OCI-M2 (cell line): ENCODE results near the gene RFX3.

Source experiments
- DNase-seq: peaks from one replicate; lab custom pipeline; 2025; ENCODE audit not compliant: unreplicated experiment; lab: John Stamatoyannopoulos, UW

Gene RFX3

GRCh38 chr9:3435732-3436131 is 90.1 kb downstream of the RFX3 start:
- DNase-seq, result no peak

- no peak for DNase-seq
Measured at GRCh38 chr9:3434594-3434993, 91.2 kb downstream of the RFX3 start.

DNA sequence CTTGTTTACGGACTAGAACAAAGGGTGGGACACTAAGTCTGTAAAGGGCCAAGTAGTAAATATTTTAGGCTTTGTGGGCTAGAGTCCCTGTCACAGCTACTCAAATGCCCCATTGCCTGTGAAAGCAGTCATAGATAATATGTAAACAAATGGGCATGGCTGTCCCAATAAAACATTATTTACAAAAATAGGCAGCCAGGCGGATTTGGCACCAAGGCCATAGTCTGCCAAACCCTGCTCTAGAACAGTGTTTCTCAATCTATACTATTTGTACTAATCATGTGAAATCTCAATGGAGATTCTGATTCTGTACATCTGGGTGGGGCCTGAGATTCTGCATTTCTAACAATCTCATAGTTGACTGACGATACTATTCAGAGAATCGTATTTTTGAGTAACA is 92.0 kb downstream of the RFX3 start:
- no peak for DNase-seq

DNA sequence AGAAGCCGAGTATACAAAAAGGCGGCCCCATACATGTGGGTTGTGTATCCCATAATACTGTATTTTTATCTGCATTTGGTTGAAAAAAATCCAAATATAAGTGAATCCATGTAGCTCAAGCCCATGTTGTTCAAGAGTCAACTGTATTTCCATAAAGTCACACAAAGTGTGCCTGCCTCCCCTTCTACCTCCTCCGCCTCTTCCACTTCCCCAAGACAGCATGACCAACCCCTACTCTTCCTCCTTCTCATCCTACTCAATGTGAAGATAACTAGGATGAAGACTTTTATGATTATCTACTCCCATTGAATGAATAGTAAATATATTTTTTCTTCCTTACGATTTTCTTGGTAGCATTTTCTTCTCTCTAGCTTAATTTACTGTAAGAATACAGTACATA is 92.7 kb downstream of the RFX3 start:
- no peak for DNase-seq

GRCh38 chr9:3431890-3432289 is 93.9 kb downstream of the RFX3 start:
- no peak for DNase-seq

DNA sequence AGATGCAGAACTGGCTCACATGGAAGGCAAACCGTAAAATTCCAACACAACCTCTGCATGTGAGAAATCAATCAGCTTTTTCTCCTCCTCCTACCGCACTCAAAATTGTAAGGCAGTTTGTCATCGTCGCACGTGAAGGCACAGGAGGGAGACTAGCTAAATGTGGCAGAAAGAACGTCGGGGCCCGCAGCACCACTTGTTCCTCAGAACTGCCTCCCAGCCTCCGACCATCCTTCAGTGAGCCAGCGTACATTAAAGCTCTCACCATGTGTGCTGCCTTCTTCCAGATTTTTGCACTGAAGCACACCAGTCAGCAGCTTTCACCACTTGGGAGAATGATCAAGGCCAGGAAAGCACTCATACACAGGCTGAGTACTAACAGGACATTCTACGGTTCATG is 105.9 kb downstream of the RFX3 start:
- no peak for DNase-seq

- DNase-seq, result no peak
Measured at GRCh38 chr9:3415906-3416305, 109.9 kb downstream of the RFX3 start.

- no peak for DNase-seq
Measured at GRCh38 chr9:3413984-3414383, 111.8 kb downstream of the RFX3 start.

DNA sequence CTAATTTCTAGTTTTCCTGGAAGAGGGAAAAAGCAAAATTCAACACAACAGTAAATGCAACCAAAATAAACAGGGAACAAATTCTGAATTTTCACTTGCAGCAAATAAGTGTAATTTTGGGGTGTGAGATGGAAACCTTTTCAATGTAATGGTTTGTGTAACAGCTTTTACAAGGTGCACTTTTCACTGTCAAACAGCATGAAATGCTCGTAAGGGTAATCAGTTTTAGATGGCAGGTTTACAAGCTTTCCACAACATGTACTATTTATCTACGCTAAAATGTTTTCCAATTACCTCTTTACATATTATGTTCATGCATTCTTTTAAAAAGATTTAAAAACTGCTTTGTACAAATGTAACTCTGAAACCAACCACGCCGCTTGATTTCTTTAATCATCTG is 115.3 kb downstream of the RFX3 start:
- DNase-seq, result no peak

DNA sequence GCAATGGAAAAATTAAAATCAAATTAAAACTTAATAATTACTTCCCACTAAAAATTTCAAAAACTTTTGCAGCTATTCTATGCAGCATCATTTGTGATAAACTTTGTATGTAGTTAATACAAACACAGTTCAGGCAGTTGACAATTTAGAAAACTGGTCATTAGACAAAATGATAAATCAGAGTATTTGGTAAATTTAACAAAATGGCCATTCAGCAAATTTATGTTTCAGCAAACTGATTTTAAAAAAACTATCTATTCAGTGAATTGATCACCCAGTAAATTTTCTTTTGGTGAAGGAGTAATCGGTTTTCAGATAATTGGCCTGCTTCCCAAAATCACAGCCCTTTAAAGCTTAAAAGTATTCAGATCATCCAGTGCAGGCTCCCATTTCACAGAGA is 116.3 kb downstream of the RFX3 start:
- no peak for DNase-seq

- no peak for DNase-seq
Measured at GRCh38 chr9:3403315-3403714, 122.5 kb downstream of the RFX3 start.

- no peak for DNase-seq
Measured at GRCh38 chr9:3401221-3401954, 124.4 kb downstream of the RFX3 start.

DNA sequence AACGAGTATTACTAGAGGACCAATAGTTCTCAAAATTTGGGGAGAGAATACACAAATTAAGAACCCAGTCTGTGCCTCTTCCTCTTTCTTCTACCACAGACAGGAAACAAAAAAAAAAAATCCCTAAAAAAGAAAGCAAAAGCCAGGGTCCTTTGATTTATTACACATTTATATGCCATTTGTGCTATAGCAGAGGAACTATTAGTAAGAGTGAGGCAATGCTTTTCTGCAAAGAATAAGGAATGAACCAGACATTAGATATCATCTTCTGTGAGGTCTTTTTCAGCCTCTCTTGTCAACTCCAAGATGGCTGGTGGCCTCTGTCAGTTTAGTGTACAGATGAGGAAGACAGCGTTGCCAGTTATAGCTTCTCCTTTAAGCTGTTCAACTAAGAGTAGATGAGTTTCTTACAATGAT is 127.6 kb downstream of the RFX3 start:
- DNase-seq, result no peak

DNA sequence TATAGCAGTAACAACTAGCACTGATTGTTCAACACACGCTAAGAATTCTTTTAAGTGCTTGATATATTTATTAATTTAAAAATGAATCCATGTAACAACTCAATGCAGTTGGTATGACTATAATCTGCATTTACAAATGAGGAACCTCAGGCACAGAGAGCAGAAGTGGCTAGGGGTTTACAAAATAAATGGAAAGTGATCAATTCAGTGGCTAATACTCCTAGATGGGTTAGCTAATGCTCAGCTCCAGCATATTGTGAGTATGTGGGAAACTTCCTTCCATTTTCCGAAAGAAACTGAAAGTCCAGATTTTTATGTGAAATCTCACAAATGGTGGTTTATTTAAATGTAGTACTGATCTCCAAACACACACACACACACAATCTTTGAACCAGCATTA is 128.0 kb downstream of the RFX3 start:
- DNase-seq, result no peak

GRCh38 chr9:3391414-3391813 is 134.4 kb downstream of the RFX3 start:
- no peak for DNase-seq

DNA sequence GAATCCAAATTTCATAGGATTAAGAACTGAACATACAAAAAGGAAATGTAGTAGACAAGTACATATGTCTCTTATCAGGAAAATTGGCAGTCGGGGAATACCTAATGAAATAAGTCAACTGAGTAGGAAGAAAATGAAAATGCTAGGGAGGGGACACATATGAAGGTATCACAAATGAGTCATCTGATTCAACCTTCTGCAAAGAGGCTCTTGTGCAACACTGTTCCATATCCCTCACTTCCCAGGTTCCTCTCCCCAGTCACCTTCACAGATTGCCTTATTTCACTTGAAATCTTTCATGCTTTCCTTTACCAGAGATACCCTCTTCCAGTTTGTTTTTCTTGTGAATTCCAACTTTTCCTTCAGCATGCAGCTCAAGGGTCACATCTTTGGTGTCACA is 139.0 kb downstream of the RFX3 start:
- no peak for DNase-seq

- no peak for DNase-seq
Measured at GRCh38 chr9:3385871-3386270, 139.9 kb downstream of the RFX3 start.

- DNase-seq, result no peak
Measured at GRCh38 chr9:3371842-3372241, 154.0 kb downstream of the RFX3 start.

- DNase-seq, result no peak
Measured at GRCh38 chr9:3370715-3371114, 155.1 kb downstream of the RFX3 start.

- no peak for DNase-seq
Measured at GRCh38 chr9:3367185-3367584, 158.6 kb downstream of the RFX3 start.

DNA sequence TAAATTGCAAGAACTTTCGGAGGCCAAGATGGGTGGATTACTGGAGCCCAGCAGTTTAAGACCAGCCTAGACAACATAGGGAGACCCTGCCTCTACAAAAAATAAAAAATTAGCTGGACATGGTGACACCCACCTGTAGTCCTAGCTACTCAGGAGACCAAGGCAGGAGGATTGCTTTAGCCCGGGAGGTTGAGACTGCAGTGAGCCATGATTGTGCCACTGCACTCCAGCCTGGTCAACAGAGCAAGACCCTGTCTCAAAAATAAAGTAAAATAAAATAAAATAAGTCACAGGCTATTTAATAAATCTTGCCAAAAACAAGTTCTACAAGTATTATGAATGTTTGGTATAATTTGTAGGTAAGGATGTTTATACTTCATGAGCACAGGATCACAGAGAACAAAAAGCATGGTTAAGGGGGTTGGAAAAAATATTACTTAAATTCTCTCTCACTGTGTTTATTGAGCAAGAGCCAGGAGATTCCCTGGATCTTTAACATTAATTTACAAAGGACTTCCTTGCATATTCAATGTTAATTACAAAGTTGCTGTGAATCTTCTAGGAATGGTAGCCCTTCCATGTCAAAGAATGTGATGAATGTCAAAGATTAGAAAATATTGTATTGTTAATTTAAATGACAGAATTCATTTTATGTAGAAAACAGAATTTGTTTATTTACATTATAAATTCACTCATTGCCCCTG is 164.0 kb downstream of the RFX3 start:
- no peak for DNase-seq

GRCh38 chr9:3361116-3361515 is 164.7 kb downstream of the RFX3 start:
- DNase-seq, result no peak

DNA sequence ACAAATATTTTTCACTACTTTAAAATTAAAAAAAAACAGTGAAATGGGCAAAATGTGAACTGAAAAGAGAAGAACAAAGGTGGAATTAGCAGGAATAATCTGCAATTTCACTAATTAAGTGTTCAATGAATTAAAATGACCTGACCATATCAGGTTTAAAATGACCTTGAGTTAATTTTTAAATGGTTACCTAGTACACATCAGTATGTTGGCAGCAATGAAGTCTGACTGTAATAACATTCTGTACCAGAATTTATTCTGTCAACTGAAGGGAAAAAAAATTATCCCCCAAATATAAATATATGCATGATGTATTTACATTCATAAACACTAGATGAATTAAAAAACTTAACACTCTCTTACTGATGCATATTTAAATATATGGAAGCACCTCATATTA is 165.6 kb downstream of the RFX3 start:
- DNase-seq, result no peak
